HuH-7.5 (cell line): ENCODE measurements around the gene CHD6.

Experiments
- DNase-seq: peaks from one replicate; pipeline ENCODE4 v3.0.0; 2011; ENCODE audit warnings: low spot score

Gene CHD6

DNA sequence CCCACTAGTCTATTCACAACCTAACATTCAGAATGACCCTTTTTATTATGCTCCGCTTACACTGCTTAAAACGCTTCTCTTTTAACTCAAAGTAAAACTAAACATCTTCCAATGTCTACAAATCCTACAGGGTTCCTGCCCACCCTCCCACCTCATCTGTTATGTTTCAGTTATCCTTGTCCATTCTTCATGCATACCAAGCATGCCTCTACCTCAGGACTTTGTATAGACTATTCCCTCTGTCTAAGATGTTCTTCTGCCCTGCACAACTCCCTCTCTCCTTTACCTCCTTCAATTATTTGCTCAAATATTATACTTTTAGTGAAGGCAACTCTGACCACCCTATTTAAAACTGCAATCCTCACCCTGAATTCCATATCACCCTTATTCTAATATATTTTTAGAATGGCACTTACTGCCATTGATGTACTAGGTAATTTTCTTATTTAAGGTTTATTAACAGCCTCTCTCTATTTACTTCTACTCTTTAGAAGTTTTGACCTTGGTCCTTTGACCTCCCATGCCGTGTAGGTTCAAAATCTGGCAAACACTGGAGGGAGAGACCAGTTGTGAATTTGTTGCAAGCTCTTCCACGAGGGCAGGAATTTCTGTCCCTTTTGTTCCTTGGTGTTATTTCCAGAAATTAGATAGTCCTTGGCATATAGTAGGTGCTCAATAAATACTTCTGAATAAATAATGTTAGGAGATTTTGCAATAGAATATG lies 111.8 kb downstream of the CHD6 start:
- no peak for DNase-seq

DNA sequence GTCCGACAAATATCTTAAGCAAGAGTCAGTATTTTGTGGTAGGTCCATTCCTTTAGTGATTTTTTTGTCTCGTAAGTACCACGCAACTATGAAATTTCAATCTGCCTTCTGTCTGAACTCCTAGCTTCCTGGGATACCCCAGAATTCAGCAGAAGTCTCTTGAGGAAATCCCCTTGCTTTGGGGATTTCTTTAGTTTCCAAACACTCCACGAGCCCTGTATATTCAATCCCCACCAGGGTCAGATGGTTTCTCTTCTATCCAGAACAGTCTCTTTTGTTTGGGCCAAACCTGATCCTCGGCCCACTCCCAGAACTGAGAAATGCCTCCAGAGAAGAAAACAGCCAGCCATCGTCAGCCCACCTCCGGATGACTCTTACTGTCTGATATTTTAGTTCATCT lies 113.0 kb downstream of the CHD6 start:
- DNase-seq: no peak

DNA sequence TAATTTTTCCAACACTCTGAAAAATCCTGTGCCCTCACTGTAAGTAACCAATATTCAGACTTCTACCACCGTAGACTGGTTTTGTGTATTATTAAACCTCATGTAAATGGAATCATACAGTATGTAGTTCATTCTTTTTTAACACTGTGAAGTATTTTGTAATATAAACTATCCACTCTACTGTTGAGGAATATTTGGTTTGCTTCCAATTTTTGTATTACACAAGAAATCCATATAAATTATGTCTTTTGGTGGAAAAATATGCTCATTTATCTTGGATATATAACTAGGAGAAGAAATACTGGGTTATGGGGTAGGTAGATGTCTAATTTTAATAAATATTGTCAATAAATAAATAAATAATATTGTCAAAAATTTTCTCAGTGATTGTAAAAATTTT lies 116.8 kb downstream of the CHD6 start:
- no peak for DNase-seq

DNA sequence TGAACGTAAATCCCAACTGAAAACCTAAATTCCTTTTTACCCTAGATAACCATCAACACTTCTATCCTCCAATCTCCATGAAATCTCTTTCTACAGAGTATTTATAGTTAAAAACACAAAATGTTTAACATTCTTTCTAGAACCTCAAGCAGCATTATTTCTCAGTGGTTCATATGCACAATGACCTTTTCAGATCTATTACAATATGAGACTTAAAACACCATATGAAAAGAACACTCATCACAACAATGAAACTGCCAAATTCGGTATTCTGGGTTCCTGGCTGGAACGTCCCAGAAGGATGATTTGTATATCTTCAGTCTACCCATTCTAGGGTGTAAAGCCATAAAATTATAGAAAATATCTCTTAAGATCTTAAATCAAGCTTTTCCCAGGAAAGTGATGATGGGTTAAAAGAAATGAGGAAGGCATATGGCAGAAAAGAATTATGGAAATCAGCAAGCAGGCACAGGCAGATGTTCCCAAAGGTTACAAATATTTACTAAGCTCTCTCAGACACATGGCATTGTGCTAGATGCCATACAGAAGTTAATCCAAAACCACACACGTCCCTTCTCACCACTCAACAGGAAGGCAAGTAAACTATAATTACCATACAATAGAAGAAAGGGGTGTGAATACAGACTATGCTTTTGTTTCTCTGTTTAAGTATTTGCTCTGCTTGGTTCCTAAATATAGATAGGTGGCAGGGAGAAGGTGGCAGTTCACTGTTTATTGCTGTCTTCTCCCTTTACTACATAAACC lies 118.0 kb downstream of the CHD6 start:
- DNase-seq: no peak

DNA sequence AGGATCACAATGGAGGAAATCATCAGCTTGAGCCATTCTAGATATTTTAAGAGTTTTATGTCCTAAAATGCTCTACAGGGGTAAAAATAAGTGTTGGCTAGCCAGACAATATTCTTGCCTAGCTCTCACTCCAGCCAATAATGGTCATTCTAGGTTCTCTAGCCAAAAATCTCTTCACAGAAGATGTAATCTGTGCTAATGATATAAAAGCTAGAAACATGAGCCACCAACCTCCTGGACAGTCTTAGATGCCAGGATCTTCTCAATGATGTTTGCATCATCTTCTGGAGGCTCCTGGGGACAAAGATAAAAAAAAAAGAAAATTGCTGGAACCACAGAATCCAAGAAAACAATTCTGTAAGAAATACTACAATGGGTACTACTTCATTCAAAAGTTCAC lies 119.1 kb downstream of the CHD6 start:
- DNase-seq: no peak

DNA sequence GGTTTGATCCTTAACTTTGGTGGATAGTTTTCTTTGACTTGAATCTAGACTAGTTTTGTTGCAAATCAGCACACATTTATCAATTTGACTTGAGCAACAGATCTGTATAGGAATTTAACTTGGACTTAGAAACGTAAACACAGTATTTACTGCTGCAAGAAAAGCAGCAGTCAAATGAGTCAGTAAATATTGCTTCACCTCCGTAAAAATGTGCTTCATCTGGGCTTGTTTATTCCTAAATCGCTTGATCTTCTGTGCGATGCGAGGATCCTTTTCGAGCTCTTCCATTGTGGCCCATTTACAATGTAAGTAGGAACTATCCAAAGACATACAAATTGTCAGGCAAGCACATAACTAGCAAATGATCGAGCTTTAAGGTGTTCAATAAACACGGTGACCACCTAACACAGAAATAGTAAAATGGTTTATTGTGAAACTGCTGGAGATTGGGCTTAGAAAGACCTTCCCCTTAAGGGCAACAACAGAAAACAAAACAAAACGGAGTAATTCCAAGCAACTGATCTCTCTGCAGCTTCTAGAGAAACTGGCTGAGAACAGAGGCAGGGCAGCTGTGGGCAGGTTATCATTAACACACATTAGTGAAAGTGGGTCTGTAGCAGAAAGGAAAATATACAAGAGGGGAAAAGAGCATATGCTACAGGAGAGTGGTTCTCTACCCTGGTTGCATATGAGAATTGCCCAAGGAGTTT lies 120.8 kb downstream of the CHD6 start:
- DNase-seq: no peak

DNA sequence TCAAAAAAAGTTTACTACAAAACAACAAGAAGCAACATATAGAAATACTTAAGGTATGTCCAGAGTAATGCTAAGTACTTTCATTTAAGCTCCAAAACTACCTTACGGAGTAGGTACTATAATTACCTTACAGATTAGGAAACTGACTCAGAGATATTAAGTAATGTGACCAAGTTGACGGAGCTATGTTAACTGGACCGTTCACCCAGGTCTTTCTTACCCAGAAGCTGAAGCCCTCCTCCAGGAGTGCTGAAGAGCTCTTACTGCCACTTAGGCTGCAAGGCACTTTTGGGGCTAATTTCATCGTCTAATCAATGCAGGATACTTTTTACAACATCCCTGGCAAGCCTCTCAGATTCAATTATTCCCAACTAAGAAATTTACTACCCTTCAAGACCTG lies 123.7 kb downstream of the CHD6 start:
- DNase-seq: no peak

DNA sequence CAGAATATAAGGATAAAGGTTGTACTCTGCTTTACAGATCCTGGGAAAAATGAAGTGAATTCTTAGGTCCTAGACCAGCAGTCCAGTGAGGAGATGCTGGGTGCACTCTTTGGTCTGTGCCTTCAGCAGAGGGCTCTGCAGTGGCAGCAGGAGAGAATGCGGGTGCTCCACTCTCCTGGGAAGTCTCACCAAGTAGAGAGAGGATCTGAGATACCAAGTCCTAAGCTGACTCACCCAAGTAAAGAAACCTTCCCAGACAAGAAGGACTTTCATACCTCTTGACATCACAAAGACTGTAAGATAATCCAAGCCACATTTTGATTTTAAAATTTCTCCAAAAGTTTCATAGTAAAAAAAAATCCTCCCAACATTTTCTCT lies 134.6 kb downstream of the CHD6 start:
- no peak for DNase-seq

DNA sequence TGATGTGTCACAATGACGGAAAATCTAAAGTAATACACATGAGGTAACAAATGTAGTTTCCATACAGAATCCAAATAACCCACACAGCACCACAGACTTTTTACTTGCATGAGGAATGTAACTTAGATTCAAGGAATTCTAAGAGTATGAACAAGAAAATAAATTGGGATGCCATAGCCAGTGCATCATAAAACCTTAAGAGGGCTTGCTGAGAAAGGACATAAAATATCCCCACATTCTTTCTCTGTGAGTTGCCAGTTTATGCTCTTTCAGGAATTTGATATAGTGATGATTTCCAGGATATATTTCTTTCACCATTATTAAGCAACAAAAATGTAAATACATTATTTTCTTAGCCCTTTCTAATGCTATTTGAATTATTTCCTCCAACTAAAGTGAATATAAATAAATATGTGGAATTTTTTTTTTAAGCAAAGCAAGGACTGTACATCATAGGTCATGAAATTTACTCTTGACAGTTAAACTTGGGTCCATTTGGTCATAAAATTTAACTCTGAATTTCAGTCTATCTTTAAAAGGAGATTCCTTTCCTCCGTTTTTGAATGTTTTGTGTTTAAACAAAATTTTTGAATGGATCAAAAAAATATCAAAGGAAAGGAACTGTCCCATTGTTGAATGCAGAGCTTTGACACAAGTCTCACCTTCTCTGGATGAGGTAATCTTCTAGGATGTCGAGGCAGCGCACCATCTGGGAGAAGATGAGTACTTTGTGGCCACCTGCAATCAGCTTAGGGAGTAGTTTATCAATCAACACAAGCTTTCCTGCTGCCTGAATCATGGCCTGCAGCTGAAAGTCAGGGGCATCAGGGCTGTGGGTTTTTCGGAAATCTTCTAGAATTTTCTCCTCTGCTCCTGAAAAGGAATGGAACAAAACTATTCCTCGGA lies 135.3 kb downstream of the CHD6 start:
- no peak for DNase-seq

DNA sequence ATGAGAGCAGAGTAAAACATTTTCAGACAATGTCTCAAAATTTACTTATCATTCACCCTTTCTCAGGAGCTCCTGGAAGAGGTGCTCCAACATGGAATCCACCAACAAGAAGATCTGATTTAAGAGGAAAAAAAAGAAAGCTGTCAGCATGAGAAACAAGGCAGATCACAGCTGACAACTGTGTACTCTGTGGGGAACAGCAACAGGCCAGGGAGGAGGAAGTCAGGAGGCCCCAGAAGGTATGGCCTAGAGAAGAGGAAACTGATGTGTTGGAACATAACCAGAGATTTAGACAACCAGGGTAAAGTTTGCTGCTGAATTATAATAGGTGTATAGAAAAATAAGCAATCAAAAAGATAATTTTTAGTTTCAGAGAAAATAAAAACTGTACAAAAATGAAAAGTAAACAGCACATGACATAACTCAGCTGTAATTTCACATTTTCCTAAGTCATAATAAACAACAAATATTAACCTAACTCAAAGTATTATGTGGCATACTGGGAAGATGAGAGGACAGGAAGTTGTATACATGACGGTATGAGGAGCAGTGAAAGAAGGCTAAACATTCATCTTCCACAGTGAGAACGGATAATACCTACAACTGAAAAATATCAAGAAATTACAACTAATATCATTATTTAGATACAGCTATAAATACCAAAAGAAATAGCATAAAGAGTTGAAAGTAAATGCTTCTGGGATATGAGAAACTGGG lies 138.0 kb downstream of the CHD6 start:
- DNase-seq: no peak

DNA sequence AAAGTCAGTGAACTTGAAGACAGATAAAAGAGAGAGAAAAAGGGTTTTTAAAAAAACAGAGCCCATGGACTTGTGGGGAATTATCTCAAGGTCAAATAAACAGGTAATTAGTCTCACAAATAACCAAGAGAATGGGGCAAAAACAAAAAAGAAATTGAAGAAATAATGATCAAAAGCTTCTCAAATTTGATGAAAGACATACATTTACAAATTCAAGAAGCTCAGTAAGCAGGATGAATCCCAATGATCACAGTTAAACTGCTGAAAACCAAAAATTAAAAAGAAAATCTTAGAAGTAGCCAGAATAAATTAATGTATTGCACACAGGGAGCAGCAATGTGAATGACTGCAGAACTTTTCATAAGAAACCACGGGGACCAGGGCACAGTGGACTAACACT lies 139.1 kb downstream of the CHD6 start:
- no peak for DNase-seq

DNA sequence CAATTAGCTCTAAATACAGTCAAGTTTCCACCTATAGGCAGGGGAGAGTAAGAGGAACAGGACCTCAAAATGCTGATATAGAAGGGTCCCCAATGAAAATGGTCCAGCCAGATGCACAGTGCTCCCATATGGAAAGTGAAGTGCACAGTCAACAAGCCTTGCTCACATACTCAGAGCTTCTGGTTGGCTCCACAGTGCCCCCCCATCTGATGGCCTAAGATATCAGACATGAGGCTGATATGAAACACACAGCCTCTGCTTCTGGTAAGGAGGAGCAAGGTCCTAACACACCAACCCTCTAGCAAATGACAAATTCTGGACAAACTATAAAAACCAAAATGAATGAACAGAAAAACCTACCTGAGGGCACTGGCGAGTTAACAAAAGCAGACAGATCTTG lies 140.2 kb downstream of the CHD6 start:
- DNase-seq: no peak

DNA sequence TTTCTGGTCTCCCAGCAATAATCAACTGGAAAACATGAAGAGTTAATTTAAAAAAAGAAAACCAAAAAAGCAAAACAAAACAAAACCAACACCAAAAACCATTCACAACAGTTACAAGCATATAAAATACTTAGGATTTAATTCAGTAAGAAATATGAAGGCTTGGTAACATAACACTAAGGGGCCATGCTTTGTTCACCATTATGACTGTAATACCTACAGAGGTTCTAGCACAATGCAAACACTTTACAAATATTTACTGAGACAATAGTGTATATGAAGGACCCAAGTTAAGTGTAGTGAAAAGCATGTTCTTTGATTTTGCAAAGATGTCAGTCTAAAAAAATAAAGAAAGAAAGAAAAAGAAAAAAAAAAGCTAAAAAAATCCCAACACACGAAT lies 141.7 kb downstream of the CHD6 start:
- DNase-seq: no peak

DNA sequence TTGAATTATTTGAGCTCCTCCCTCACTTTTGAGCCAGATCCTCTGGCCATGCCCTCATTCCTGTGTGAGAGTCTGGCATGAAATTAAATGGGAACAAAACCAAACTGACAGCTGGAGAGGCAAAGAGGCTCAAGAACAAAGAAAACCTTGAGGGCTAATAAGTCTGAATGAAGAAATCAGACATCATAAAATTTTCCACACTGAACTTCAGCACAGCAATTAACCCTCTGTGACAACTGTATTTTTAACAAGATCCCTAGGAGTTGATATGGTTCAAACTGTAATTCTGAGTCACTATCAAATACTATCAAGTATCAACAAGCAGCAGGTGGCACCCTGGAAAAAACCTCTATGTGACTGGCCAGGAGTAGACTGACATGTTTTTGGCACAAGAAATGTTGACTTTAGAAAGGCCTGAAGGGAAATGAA lies 142.2 kb downstream of the CHD6 start:
- no peak for DNase-seq

DNA sequence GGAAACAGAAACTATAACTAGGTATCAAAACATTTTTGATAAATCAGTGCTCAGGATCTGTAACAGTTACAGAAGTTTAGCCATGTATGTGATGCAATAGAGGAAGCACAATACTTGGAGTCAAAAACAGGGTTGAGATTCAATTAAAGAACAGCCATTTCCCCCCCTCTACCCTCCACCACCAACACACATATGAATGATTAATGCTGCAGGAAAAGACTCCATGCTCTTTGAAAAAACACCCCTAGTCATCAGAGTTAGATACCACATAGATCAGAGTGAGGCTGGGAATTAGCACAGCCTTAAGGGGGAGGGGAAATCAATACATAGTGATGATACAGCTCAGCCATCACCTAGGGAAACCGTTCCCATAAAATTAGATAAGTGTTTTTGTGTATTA lies 142.7 kb downstream of the CHD6 start:
- no peak for DNase-seq

DNA sequence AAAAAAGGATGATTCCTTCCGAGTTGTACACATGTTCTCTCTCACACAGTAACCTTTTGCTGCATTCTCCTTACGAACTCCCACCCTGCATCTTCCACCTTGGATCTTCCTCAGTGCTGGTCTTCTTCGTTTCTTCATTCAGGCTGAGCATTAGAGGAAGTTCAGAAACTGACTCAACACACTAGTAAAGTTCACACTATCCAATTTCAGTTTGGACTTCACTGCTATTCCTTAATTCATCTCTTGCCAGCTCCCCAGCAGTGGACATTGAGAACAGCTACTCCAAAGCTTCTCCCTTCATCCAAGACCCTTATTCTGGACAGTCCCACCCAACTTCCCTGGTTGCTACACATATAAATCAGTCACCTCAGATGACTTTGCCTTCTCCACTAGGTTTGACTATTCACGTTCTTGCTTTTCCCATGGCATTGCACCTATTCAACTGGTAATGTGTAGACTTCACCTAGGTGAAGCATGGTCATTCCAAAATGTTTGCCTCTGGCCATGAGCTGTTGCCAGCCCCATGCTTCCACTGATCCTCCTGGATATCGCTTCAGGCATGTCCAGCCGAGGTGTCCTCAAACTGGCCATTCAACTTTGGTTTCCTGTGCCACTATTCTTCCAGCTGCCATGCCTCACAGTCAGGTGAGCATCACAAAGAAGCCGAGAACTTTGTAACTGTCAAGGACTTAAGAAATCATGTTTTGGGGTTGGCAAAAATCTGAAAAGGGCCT lies 147.6 kb downstream of the CHD6 start:
- DNase-seq: no peak

DNA sequence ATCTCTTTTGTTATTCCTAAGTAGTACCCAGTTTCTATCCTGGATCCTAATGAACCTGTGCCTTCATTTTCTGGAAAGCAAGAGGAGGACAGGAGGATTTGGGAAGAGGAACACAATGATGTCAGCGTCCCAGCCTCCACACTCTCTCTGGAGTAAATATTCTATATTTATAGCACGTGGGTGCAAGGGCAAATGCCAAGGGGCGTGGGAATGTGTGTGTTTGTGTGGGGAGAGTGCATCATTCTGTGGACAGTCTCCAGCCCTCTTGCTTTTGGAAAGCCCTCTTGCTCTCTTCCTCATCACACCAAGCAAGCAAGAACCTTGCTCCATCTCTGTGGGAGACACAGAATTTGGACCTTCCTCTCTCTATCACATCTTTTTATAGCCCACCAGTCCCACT lies 148.3 kb downstream of the CHD6 start:
- DNase-seq: no peak

DNA sequence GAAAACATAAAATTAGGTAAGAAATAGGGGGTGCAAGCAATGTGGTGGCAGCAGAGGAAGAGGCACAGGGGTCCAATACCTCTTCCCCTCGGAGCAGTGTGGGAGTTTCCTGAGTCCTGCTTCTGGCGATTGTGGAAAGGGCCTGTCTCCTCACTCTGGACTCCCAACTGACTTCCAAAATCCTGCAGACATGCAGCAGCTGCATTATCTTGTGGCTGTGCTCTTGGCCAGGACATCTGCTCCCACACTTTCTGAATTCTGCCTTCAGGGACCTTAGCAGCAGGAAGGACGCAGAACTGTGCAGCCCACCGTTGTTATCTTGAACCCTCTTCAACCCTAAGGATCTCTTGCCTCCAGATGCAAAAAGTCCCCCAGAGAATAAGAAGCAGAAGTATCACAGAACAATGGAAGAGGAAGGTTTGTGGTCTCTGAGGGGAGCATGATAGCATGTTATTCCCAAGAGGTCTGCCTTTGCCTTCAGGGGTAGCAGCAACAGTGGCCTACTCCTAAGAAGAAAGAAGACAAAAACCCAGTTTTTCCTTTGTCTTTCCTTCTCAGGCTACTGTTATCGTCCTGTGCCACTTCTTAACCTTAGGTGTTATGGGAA lies 149.1 kb downstream of the CHD6 start:
- no peak for DNase-seq

DNA sequence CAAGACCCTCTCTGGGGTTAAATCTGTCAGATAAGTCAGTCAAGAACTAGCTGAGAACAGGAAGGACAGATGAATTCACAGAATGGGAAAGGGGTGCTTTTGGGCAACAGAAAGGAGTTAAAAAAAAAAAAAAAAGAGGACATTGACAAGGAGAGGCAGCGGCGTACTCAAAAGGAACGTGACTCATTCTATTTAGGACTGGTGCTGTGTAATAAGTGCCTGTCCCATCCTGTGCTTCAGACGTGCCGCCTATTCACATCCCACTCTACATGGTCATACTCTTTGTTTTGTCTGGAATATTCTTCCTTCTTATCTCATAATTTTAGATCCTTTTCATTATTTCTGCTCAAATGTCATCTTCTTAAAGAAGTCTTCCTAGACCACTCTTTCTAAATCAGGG lies 150.5 kb downstream of the CHD6 start:
- no peak for DNase-seq

DNA sequence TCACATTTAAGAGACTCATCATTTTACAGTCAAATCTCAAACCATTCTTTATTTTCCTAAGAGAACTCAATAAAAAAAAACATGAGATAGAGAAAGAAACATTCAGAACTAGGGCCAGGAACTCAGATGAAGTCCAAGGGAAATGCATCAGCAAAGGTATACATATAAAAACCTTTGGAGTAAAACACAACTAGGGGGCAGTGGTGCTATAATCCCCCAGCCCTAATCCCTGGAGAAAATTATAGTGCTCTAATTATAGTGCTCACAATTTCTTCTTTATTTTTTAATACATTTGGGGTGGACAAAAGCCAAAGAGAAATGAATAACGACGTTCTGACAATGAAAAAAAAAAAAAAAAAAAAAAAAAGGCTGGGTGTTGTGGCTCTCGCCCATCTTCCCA lies 151.0 kb downstream of the CHD6 start:
- no peak for DNase-seq
